Keratinocyte (primary cell): ENCODE results near the gene SPTBN1. TPM values are rescaled to one million over a fixed set of nuclear protein-coding genes. Genes with fewer than 3 reads are reported as not detected.

Source experiments
- DNase-seq: peaks from one replicate; pipeline ENCODE4 v3.0.0-alpha.2; 2011; ENCODE audit warnings: low read depth, missing footprints, low spot score
- FAIRE-seq: peaks from 2 replicates; lab custom pipeline; 2011; peaks lifted over from hg19 to GRCh38; lab: Jason Lieb, UNC
- H2AFZ ChIP-seq: 2 replicates; pipeline ENCODE4 v1.6.0; 2012; ENCODE audit warnings: low read length, control low read depth, inconsistent platforms; ENCODE audit not compliant: control insufficient read depth
- H3K27ac ChIP-seq: 2 replicates; pipeline ENCODE4 v1.5.1; 2011; ENCODE audit warnings: low read length; ENCODE audit not compliant: control insufficient read depth, insufficient read depth
- H3K27me3 ChIP-seq: 3 replicates; pipeline ENCODE4 v1.6.0; 2011; ENCODE audit warnings: low read length; ENCODE audit not compliant: control insufficient read depth, insufficient read depth; ENCODE audit errors: extremely low read depth
- H3K36me3 ChIP-seq, 2 experiments: 2 replicates in 1 of 2; 3 replicates in 1 of 2; pipeline ENCODE4 v1.5.1; 2011; ENCODE audit warnings: low read length in 2 of 2, mild to moderate bottlenecking in 1 of 2; ENCODE audit not compliant: control insufficient read depth in 2 of 2, insufficient read depth in 2 of 2; ENCODE audit errors: extremely low read depth in 1 of 2
- H3K4me1 ChIP-seq: 3 replicates; pipeline ENCODE4 v1.5.1; 2011; ENCODE audit warnings: low read length; ENCODE audit not compliant: control insufficient read depth, insufficient read depth; ENCODE audit errors: extremely low read depth
- H3K4me2 ChIP-seq: 3 replicates; pipeline ENCODE4 v1.6.0; 2011; ENCODE audit warnings: low read depth, low read length; ENCODE audit not compliant: control insufficient read depth, insufficient read depth; ENCODE audit errors: extremely low read depth
- H3K4me3 ChIP-seq, 3 experiments: fragments of 200-600 bp in 1 of 3; sonication (generic) in 1 of 3; 2 replicates in 2 of 3; 3 replicates in 1 of 3; pipeline ENCODE4 v1.5.1; 2011 to 2016; ENCODE audit warnings: low read length in 3 of 3, mild to moderate bottlenecking in 3 of 3, control low read depth in 2 of 3, inconsistent platforms in 1 of 3, low read depth in 1 of 3, mixed read lengths in 1 of 3, mixed run types in 1 of 3, moderate library complexity in 1 of 3; ENCODE audit not compliant: control insufficient read depth in 2 of 3, insufficient read depth in 2 of 3; ENCODE audit errors: extremely low read depth in 1 of 3
- H3K79me2 ChIP-seq: 2 replicates; pipeline ENCODE4 v1.6.0; 2012; ENCODE audit warnings: low read length; ENCODE audit not compliant: control insufficient read depth, insufficient read depth
- H3K9ac ChIP-seq: 3 replicates; pipeline ENCODE4 v1.6.0; 2011; ENCODE audit warnings: low read length; ENCODE audit not compliant: control insufficient read depth, insufficient read depth; ENCODE audit errors: extremely low read depth
- H3K9me1 ChIP-seq: 3 replicates; pipeline ENCODE4 v1.6.0; 2011; ENCODE audit warnings: low read length; ENCODE audit not compliant: control insufficient read depth, insufficient read depth; ENCODE audit errors: extremely low read depth
- H3K9me3 ChIP-seq: 2 replicates; pipeline ENCODE4 v1.5.1; 2012; ENCODE audit warnings: low read depth, low read length; ENCODE audit not compliant: control insufficient read depth
- H4K20me1 ChIP-seq: 3 replicates; pipeline ENCODE4 v1.6.0; 2011; ENCODE audit warnings: low read length; ENCODE audit not compliant: control insufficient read depth, insufficient read depth; ENCODE audit errors: extremely low read depth
- CTCF ChIP-seq, 3 experiments: IDR thresholded peaks in 1 of 3; conservative IDR thresholded peaks in 1 of 3; optimal IDR thresholded peaks in 1 of 3; 2 replicates in 2 of 3; 3 replicates in 1 of 3; pipeline versions ENCODE3 to v1.5.1; 2011; ENCODE audit warnings: low read length in 3 of 3, mild to moderate bottlenecking in 3 of 3, moderate library complexity in 2 of 3, control low read depth in 1 of 3, inconsistent platforms in 1 of 3; ENCODE audit not compliant: insufficient read depth in 2 of 3; ENCODE audit errors: extremely low read depth in 1 of 3
- EZH2 ChIP-seq: IDR thresholded peaks from one replicate; pipeline ENCODE4 v1.6.1; 2012; ENCODE audit warnings: inconsistent platforms, mild to moderate bottlenecking, low read length, moderate library complexity
- dilution Hi-C: fragments of 300-500 bp; cut with MboI; formaldehyde crosslinking; loops from one replicate; pipeline ENCODE4 v1.7.0; 2020; ENCODE audit warnings: low sequenced_read_pairs; ENCODE audit not compliant: extremely low pct_ligation_motif_present
- polyA plus RNA-seq, 5 experiments: library from polyadenylated mRNA; depleted of rRNA in 3 of 5; stranded (reverse) in 3 of 5; stranded (forward) in 1 of 5; unstranded in 1 of 5; fragments of >200 nt; gene quantifications; 1 replicate in 1 of 5; 2 replicates in 3 of 5; 3 replicates in 1 of 5; pipeline versions ENCODE4 v1.2.1 to v1.2.3, GENCODE V29; 2011 to 2012; ENCODE audit warnings: missing spikeins in 2 of 5, low read depth in 1 of 5, low replicate concordance in 1 of 5

SPTBN1 gene
- polyA plus RNA-seq, 1 donor (not counting 4 experiments of a cell fraction or from before 2014, with no cell fraction given), result 40.0 TPM

- Histone ChIP-seq H3K79me2 (no peaks in the 10 kb centered on the region), H3K27ac (no peak overlapping the region), H3K4me2 (no peak overlapping the region), H3K9me1 (no peaks in the 10 kb centered on the region), H3K9me3 (no peaks in the 10 kb centered on the region), H3K4me3 (no peak overlapping the region), H3K9ac (no peak overlapping the region), H2AFZ (no peak overlapping the region), H3K27me3 (no peaks in the 10 kb centered on the region), H3K4me1 (no peaks in the 10 kb centered on the region), H4K20me1 (no peaks in the 10 kb centered on the region), H3K36me3 (peaks cover 53 to 66% of the 10 kb centered on the region in 2 experiments)
- TF ChIP-seq CTCF (optimal IDR thresholded peaks at IDR 0.05 in 1 of 3, IDR thresholded peaks at IDR 0.05 in 1 of 3, conservative IDR thresholded peaks at IDR 0.05 in 1 of 3; ENCODE audit: extremely low read depth in 1 of 3, insufficient read depth in 2 of 3, low read length in 3 of 3), result no peak
- no peak for TF ChIP-seq EZH2
- FAIRE-seq (no peak), DNase-seq (no peak)
- dilution Hi-C loops, result no loop called here
Measured at GRCh38 chr2:54649191-54649590, 193.1 kb downstream of the SPTBN1 start.

GRCh38 chr2:54649633-54650032, 193.5 kb downstream of the SPTBN1 start:
- Histone ChIP-seq H3K27me3 (no peaks in the 10 kb centered on the region), H3K9me1 (no peaks in the 10 kb centered on the region), H3K9me3 (no peaks in the 10 kb centered on the region), H3K9ac (no peak overlapping the region), H4K20me1 (no peaks in the 10 kb centered on the region), H3K36me3 (peaks cover 49 to 64% of the 10 kb centered on the region in 2 experiments), H3K4me2 (no peak overlapping the region), H2AFZ (no peak overlapping the region), H3K4me3 (no peak overlapping the region), H3K27ac (no peak overlapping the region), H3K79me2 (no peaks in the 10 kb centered on the region), H3K4me1 (no peaks in the 10 kb centered on the region)
- no peak for FAIRE-seq
- no peak for DNase-seq
- TF ChIP-seq CTCF (optimal IDR thresholded peaks at IDR 0.05 in 1 of 3, IDR thresholded peaks at IDR 0.05 in 1 of 3, conservative IDR thresholded peaks at IDR 0.05 in 1 of 3; ENCODE audit: extremely low read depth in 1 of 3, insufficient read depth in 2 of 3, low read length in 3 of 3) (no peak), EZH2 (no peak)
- dilution Hi-C loops, result no loop called here
